ENCODE data around the gene RPL27A.

- TF ChIP-seq CTCF (IDR thresholded peaks at IDR 0.05): no peak
- TF ChIP-seq POLR2A (IDR thresholded peaks at IDR 0.05): no peak
Observed at GRCh38 chr11:8646873-8647272, 35.7 kb upstream of the RPL27A start.
